22Rv1 (cell line): Measurements from ENCODE around the gene DENND4B.
"Not testable (repeated sequence)": the region's sequence is repeated elsewhere in the genome, so short reads cannot be mapped to it uniquely, and the experiment has no call there.

Experiments
- H3K27ac ChIP-seq: fragments of 450-650 bp; 2 replicates; pipeline ENCODE4 v1.5.1; 2017
- CTCF ChIP-seq: fragments of 450-650 bp; IDR thresholded peaks from 2 replicates; pipeline ENCODE4 v1.5.1; 2017; ENCODE audit warnings: mild to moderate bottlenecking
- ZFX ChIP-seq: fragments of 450-650 bp; IDR thresholded peaks from 2 replicates; pipeline ENCODE4 v1.6.1; 2017; ENCODE audit warnings: antibody characterized with exemption, borderline replicate concordance

Gene DENND4B

GRCh38 chr1:153907134-153907533, 39.4 kb downstream of the DENND4B start:
- no peak overlapping the region for H3K27ac ChIP-seq
- TF ChIP-seq CTCF = no peak
- no peak for TF ChIP-seq ZFX

- no peak overlapping the region for H3K27ac ChIP-seq
- no peak for TF ChIP-seq CTCF
- TF ChIP-seq ZFX = no peak
These were observed 40.1 kb downstream of the DENND4B start for GRCh38 chr1:153906396-153906795.

- H3K27ac ChIP-seq = not testable (repeated sequence)
These were observed 40.6 kb downstream of the DENND4B start for GRCh38 chr1:153905908-153906307.

- TF ChIP-seq CTCF (no peak), ZFX (no peak)
- H3K27ac ChIP-seq = no peak overlapping the region
These were observed 42.6 kb downstream of the DENND4B start for GRCh38 chr1:153903841-153904455.

GRCh38 chr1:153899509-153899908, 47.0 kb downstream of the DENND4B start:
- no peak overlapping the region for H3K27ac ChIP-seq
- TF ChIP-seq CTCF (no peak), ZFX (no peak)

GRCh38 chr1:153895866-153896265, 50.7 kb downstream of the DENND4B start:
- not testable (repeated sequence) for H3K27ac ChIP-seq

GRCh38 chr1:153891042-153891441, 55.5 kb downstream of the DENND4B start:
- H3K27ac ChIP-seq = not testable (repeated sequence)

- H3K27ac ChIP-seq = no peak overlapping the region
- TF ChIP-seq ZFX (no peak), CTCF (no peak)
These were observed 58.0 kb downstream of the DENND4B start for GRCh38 chr1:153888533-153888932.

GRCh38 chr1:153886127-153886526, 60.4 kb downstream of the DENND4B start:
- TF ChIP-seq ZFX (no peak), CTCF (no peak)
- H3K27ac ChIP-seq = no peak overlapping the region
